ENCODE results near the gene EPHB3. TPM values are rescaled to one million over a fixed set of nuclear protein-coding genes. Genes with fewer than 3 reads are reported as not detected.
"Not testable (repeated sequence)": the region's sequence is repeated elsewhere in the genome, so short reads cannot be mapped to it uniquely, and the experiment has no call there.

EPHB3 gene
- total RNA-seq, 1 donor from 2014 or later, result 0.15 TPM

- peak; percentile 17 for DNase-seq (ENCODE audit: low read depth)
Observed at GRCh38 chr3:184600685-184601377, 39.2 kb downstream of the EPHB3 start.

- no peak for DNase-seq (ENCODE audit: low read depth)
Observed at GRCh38 chr3:184601576-184602371, 40.2 kb downstream of the EPHB3 start.

- DNase-seq (ENCODE audit: low read depth), result no peak
Observed at GRCh38 chr3:184602372-184603150, 41.0 kb downstream of the EPHB3 start.

GRCh38 chr3:184603151-184604030 lies 41.8 kb downstream of the EPHB3 start:
- no peak for DNase-seq (ENCODE audit: low read depth)

- no peak for DNase-seq (ENCODE audit: low read depth)
Observed at GRCh38 chr3:184604039-184604601, 42.5 kb downstream of the EPHB3 start.

GRCh38 chr3:184604615-184605290 lies 43.2 kb downstream of the EPHB3 start:
- DNase-seq (ENCODE audit: low read depth), result no peak

GRCh38 chr3:184608209-184608608 lies 46.6 kb downstream of the EPHB3 start:
- DNase-seq (ENCODE audit: low read depth), result no peak

- no peak for DNase-seq (ENCODE audit: low read depth)
Observed at GRCh38 chr3:184609476-184610244, 48.1 kb downstream of the EPHB3 start.

GRCh38 chr3:184610245-184610871 lies 48.8 kb downstream of the EPHB3 start:
- DNase-seq (ENCODE audit: low read depth), result no peak

GRCh38 chr3:184611607-184612281 lies 50.2 kb downstream of the EPHB3 start:
- DNase-seq (ENCODE audit: low read depth), result no peak

- no peak for DNase-seq (ENCODE audit: low read depth)
Observed at GRCh38 chr3:184615396-184615795, 53.8 kb downstream of the EPHB3 start.

- DNase-seq (ENCODE audit: low read depth), result no peak
Observed at GRCh38 chr3:184616436-184616835, 54.9 kb downstream of the EPHB3 start.

GRCh38 chr3:184617306-184617705 lies 55.7 kb downstream of the EPHB3 start:
- not testable (repeated sequence) for DNase-seq (ENCODE audit: low read depth)

GRCh38 chr3:184618811-184619210 lies 57.2 kb downstream of the EPHB3 start:
- no peak for DNase-seq (ENCODE audit: low read depth)

GRCh38 chr3:184619369-184619768 lies 57.8 kb downstream of the EPHB3 start:
- DNase-seq (ENCODE audit: low read depth), result no peak

GRCh38 chr3:184619787-184620430 lies 58.3 kb downstream of the EPHB3 start:
- DNase-seq (ENCODE audit: low read depth), result no peak

GRCh38 chr3:184620475-184621119 lies 59.0 kb downstream of the EPHB3 start:
- peak; percentile 37 for DNase-seq (ENCODE audit: low read depth)

GRCh38 chr3:184622156-184622555 lies 60.6 kb downstream of the EPHB3 start:
- DNase-seq (ENCODE audit: low read depth), result not testable (repeated sequence)
